ENCODE data around the gene LONP1.
A peak's percentile ranks its signal among the peaks of the same experiment; 100 is the strongest.
"Not testable (repeated sequence)": the region's sequence is repeated elsewhere in the genome, so short reads cannot be mapped to it uniquely, and the experiment has no call there.

LONP1 gene

DNA sequence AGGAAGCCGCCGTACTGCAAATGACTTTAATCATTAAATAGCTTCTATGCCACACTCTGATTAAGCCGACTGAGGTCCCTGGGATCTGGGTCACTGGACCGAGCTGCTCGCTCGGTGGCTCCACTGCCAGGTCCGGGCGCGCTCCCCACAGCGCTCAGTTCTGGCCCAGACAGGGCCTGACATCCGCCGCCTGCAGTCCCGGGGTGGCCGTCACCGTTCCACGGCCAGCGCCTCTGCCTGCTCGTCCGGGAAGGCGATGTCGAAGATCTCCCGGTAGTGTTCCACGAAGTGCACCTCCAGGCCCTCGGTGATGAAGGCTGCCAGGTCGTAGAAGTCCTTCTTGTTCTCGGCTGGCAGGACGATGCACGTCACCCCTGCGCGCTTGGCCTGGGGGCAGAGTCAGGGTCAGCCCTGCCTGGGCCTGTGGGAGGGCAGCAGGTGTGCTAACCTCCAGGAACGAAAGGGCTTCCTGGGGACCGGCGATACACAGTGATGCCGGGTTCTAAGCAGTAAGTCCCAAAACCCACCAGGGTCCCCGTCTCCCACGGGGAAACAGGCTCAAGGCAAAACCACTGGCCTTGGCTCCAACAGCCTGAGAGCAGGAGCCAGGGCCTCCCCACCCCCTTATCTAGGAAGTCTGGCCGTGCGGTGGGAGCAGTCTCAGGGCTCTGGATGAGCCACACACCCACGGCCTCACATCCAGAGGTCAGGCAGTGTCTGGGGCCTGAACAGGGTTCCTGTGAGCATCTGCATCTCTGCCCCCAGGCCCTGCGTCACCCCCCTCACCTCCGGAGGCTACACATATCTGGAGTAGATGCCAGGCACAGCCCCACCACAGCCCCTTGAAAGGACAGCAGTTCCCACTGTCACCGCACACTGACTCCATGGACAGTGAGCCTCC lies 27.9 kb downstream of the LONP1 start:
- no peak for DNase-seq

DNA sequence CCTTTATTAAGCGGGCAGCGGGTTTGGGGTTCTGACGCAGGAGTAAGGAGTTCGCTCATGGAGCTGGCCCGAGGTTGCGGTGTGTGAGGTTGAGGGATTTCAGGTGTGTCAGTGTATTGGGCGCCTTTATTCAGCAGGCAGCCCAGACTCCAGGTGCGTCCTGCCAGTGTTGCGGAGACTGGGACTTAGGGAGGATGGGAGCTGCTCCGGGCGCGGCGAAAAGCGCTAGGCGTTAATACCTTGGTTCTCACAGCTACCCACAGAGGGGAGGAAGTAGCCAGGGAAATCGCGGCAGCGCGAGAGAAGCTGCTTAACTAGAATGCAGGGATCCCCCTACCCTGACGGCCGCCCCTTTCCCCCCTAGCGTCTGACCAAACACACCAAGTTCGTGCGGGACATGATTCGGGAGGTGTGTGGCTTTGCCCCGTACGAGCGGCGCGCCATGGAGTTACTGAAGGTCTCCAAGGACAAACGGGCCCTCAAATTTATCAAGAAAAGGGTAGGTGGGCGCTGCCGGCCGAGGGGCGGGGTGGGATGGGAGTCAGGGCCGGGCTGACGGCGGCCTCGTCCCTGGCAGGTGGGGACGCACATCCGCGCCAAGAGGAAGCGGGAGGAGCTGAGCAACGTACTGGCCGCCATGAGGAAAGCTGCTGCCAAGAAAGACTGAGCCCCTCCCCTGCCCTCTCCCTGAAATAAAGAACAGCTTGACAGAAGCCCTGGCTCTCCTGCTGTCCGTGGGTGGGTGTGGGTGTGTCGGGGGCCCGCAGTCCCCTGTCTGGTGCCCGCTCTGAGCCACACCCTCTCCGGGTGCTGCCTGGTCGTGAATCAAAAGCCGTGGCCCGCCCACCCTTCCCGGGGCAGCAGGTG lies 28.8 kb downstream of the LONP1 start:
- peak; percentile 74 for DNase-seq

DNA sequence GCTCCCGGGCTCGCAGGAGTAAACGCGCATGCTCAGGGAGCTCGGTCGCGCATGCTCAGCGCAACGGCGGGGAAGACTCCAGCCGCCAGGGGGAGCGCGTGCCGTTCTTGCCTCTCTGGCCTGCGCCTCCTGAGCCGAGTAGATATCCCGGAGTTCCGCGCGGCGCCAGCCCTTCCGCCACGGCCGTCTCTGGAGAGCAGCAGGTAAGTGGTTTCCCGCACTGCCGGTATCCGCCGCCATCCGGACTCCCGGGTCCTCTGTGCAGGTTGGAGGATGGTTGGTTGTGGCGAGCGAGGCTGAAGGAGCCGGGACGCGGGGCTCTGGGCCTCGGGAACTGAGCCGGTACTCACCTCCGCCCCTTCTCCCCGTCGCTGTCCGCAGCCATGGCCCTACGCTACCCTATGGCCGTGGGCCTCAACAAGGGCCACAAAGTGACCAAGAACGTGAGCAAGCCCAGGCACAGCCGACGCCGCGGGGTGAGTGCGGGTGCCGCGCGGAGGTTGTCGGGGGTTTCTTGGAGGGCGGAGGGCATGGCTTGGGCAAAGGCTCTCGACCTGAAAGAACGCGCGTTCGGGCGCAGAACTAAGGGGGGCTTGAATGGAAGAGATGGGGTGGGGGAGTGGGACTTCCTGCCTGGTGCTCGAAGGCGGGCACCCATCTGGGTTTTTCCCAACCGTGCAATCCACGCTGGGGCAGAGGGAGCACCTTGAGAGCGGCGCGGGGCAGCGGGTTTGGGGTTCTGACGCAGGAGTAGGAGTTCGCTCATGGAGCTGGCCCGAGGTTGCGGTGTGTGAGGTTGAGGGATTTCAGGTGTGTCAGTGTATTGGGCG lies 29.6 kb downstream of the LONP1 start, which contains the start of gene RPL36:
Gene RPL36, plus strand, starts transcription at position 171 of the 830 bp plus-strand sequence. Its CDS starts 213 bp downstream, at position 384.
- DNase-seq, result peak; percentile 99

DNA sequence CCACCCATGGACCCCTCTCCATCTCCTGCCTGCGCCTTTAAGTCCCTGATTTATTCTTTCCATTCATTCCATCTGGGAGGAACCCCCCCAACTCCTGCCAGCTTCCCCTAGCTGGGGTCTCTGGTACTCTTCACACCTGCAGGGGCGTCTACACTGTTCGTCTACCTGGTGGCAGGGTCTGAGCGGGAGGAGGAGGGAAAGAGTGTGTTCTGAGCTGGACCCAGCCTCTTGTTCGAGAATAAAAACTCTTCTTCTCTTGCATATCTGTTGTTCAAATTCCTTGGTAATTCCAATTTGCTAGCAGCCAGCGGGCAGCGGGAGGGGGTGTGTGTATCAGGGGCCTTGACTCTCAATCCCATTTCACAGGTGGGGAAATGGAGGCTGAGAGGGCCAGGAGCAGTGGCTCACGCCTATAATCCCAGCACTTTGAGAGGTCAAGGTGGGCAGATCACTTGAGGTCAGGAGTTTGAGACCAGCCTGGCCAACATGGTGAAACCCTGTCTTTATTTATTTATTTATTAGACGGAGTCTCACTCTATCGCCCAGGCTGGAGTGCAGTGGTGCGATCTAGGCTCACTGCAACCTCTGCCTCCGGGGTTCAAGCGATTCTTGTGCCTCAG lies 31.6 kb downstream of the LONP1 start:
- DNase-seq, result not testable (repeated sequence)

DNA sequence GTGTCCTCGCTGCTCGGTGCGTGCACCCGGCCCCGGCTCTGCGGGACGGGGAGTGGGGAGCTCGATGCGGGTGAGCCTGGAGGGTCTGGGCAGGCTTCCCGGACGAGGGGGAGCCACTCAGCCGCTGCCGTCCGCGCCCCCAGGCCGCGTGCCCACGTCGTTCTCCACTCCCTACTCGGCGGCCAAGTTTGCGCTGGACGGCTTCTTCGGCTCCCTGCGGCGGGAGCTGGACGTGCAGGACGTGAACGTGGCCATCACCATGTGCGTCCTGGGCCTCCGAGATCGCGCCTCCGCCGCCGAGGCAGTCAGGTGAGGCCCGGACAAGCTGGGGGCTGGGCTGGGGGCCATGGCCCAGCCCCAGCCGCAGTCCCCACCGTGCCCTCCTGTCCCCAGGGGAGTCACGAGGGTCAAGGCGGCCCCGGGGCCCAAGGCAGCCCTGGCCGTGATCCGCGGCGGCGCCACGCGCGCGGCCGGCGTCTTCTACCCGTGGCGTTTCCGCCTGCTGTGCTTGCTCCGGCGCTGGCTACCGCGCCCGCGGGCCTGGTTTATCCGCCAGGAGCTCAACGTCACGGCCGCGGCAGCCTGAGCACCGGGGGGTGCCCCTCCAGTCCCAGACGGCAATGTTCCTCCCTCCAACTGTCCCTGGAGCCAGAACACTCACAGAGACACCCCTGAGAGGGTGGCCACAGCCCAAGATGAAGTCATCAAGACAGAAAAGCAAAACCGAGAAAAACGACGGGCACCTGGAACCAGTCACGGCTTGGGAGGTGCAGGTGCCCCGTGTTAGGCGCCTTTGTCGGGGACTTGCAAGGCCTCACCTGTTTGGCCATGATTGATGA lies 32.4 kb downstream of the LONP1 start:
- no peak for DNase-seq

DNA sequence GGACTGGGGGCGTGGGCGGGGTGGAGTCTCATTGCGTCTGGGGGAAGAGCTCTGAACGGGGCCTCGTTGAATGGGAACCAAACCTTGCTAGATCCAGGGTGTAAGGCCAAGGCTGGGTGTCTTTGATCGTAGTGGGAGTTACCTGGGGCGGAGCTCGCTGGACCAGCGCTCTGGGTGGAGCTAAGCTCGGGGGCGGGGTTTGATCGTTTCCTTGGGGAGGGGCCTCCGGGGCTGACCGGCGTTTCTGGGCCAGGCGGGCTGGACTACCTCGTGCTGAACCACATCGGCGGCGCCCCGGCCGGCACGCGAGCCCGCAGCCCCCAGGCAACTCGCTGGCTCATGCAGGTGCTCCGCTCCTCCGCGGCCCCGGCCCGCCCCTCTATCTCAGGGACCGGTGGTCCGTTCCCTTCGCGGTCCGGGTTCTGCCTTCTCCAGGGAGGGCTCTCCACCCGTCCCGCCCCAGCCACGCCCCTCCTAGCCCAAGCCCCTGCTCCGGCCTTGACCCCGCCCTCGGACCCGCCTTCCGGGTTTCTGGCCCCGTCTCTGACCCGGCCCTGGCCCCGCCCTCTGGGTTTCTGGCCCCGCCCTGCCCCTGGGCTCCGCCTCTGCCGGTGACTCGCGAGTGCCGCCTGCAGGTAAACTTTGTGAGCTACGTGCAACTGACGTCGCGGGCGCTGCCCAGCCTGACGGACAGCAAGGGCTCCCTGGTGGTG lies 33.1 kb downstream of the LONP1 start:
- peak; percentile 99 for DNase-seq

DNA sequence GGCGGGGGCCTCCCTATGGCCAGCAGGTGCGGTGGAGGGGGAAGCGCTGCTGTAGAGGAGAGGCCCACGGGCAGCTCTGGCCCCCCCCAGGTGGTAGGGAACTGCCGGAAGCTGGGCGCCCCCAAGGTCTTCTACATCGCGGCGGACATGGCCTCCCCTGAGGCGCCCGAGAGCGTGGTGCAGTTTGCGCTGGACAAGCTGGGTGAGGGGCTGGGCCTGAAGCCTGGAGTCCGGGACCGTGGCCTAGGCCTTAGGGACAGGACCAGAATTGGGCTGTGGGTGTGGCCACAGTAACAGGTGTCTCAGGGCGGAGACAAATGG lies 33.7 kb downstream of the LONP1 start:
- DNase-seq, result no peak

DNA sequence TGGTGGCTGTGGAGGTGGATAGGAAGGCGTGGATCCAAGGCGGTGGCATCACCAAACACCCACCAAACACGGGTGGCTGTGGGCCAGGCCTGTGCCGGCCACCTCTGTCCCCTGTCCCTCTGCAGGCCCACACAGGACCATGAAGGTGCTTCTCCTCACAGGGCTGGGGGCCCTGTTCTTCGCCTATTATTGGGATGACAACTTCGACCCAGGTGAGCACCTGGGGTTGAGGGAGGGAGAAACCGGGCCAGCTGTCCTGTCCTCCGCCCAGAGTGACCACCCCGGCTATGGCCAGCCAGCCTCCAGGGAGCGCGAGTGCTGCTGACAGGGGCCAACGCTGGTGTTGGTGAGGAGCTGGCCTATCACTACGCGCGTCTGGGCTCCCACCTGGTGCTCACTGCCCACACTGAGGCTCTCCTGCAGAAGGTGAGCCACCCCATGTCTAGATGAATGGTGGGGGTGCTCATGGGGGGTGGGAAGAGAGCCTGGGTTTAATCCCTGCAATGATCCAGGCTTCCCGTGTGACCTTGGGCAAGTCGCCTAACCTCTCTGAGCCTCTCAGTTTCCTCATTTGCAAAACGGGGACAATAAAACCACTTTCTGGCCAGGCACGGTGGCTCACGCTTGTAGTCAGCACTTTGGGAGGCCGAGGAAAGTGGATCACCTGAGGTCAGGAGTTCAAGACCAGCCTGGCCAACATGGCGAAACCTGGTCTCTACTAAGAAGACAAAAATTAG lies 35.1 kb downstream of the LONP1 start:
- DNase-seq, result no peak

DNA sequence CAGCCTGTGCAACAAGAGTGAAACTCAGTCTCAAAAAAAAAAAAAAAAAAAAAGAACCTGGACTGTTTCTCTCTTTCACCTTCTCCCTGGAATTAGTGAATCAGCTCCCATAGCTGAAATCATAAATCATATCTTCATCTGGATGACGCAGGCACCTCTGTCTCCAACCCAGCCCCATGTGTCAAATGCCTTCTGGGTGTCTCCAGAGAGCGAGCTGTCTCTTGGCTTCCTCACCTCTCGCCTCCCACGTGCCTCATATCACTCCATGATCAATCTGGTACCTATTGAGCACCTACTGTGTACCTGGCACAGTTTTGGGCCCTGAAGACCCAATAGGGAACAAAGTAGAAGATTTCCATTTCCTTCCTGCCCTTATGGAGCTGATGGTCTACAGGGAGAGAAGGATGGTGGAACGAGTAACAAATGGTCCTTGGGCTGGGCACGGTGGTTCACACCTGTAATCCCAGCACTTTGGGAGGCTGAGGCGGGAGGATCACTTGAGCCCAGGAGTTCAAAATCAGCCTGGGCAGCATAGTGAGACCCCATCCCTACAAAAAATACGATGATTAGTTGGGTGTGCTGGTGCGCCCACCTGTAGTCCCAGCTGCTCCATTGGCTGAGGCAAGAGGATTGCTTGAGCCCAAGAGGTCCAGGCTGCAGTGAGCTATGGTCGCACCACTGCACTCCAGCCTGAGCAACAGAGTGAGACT lies 36.6 kb downstream of the LONP1 start:
- DNase-seq, result no peak

DNA sequence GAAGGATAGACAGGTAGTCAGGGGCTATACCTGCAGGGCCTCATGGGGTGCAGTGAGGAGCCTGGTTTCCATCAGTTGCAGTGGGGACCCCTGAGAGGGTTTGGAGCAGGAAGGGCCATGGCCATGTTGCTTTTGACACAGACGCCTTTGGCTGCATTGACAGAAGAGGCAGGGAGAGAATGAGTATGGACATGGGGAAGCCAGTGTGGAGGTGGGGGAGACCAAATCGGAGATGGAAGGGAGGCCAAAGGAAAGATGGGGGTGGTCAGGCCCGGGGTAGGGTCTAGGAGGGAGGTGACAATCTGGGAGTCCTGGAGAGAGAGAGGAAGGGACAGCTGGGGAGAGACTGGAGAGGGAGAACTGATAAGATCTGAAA lies 37.9 kb downstream of the LONP1 start:
- no peak for DNase-seq

DNA sequence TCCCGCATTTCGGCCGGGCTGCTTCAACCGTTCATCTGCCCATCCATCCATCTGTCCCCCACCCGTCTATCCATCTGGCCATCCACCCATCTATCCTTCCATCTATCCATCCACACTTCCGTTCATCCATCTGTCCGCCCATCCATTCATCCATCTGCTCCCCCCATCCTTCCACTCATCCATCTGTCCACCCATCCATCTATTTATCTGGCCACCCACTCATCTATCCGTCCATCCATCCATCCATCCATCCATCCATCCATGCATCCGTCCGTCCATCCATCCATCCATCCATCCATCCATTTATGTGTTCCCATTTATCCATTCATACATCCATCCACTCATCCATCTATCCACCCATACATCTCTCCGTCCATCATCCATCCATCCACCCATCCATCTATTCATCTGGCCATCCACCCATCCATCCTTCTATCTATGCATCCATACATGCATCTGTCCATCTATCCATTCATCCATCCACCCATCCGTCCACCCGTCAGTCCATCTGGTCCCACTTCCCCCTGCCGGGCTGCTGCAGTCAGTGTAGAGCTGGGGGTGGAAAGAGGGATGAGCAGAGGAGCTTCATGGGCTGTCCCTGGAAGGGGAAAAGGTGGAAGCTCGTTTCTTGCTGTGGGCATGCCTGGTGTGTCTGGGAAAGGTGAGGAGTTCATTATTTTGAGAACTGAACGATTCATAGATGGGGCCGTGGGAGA lies 38.4 kb downstream of the LONP1 start:
- no peak for DNase-seq

DNA sequence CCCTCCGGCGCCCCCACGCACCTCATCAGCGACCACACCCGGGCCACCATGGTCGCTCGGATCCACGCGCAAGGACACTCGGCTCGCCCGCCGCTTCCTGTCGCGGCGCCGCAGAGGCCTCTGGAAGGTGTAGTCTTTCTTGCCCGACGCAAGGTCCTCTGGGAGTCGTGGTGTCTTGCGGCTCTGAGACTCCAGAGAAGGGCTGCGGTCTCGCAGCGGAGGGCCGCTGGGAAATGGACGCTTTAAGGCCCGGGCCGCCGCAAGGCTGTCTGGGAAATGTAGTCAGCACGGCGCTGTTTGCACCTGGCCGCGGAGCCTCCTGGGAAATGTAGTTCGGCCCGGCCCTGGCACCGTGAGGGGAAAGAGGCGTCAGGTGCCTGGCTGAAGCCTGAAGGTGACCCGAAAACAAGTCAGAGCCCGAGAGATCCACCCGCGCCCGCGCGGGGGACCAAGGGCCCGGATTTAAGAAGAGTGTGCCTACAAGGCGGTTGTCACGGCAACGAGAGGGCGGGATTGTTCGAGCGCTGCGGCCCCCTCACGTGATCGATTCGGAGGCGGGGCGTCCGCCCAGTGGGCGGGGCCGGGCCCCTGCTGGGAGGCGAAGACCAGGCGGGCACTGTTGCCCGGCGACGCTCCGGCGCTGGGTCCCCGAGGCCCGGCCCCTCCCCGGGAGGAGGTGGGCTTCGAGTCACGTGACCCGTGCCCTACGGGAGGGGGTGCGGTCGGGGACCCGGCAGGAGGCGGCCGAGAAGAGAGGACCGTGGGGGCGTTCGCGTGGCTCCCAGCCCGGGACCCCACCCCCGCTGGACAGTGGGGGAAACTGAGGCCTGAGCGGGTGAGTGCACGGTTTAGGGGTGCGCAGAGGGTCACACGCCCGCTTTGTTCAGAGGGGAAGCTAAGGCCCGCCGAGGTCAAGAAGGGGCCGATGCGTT lies 39.2 kb downstream of the LONP1 start, which contains the start of the genes HSD11B1L and MICOS13:
Gene HSD11B1L, plus strand, starts transcription at position 591 of the 932 bp plus-strand sequence. CDS start 3,806 bp downstream, outside the sequence.
Gene MICOS13, minus strand, starts transcription at position 80 of the 932 bp plus-strand sequence. Its CDS starts 30 bp downstream, at position 50.
- DNase-seq, result peak; percentile 98

DNA sequence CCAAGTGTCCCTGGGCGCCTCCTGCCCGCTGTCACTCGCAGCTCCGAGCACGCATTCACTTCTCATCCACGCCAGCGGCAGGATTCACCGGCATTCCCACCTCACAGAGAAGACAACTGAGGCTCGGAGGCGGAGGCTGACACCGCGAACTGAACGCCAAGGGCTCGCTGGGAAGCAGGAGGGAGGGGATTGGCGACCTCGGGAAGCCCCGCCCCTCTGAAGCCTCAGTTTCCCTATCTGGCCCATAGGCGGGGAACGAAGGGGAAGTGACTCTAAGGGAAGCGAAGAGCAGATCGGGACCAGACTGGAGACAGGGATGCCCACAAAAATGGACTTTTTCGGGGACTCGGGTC lies 39.9 kb downstream of the LONP1 start:
- DNase-seq, result no peak

DNA sequence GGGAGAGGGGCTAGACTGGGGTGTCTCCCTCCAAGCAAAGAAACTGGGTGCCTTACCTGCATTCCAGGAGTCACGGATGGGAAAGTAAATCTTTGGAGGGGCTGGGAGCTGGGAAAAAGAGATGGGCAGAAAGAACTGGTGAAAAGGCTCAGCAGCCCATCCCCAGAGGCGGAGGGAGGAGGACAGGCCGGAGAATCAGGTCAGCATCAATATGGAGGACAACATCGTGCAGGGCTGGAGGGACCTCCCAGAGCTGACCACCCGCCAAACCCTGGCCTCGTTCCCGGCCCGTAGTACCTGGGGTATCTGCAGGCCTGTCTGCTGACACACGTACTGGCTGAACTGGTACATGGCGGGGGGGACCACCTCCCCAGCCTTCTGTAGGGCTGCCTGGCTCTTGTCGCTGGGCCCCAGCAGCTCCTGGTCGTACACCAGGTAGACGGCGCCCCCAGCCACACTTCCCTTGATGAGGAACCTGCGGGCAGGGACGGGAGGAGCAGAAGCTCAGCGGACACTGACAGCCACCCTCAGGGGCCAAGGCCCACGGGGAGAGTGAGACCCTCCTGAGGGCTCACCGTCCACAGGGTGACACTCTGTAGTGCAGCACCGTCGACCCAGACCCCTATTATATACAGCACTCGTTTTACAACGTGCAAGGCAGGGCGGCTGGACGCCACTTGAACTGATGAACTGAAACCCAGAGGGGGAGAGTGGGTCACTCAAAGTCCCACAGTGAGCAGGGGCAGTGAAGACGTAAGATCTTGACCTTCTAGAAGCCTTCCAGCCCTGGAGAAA lies 40.5 kb downstream of the LONP1 start:
- DNase-seq, result no peak

DNA sequence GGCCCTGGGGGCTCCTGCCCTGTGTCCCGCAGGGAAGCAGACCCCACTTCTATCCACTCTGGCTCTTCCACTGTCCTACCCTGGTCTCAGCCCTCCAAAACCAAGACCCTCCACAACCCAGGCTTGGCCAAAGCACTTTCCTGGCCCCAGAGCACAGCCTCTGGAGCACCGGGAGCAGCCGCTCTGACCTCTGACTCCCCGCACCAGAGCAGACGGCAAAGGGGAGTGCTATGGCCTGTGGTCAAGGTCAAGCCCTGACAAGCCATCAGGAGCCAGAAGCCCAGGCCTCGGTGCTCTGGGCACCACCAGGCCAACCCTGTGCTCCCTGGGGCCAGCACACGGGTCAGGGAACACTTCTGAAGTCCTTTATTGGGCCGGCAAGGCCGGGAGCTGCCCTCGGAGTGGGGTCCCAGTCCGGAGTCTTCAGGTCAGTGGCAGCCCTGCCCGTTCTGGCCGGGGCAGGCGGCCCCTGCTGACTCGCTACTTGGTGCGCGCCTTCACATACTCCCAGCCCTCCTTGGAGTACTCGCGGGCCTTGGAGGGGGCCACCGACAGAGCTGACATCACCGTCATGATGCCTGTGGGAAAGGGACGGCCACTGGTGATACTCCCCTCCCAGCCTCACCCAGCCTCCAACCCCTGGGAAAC lies 41.8 kb downstream of the LONP1 start:
- no peak for DNase-seq

DNA sequence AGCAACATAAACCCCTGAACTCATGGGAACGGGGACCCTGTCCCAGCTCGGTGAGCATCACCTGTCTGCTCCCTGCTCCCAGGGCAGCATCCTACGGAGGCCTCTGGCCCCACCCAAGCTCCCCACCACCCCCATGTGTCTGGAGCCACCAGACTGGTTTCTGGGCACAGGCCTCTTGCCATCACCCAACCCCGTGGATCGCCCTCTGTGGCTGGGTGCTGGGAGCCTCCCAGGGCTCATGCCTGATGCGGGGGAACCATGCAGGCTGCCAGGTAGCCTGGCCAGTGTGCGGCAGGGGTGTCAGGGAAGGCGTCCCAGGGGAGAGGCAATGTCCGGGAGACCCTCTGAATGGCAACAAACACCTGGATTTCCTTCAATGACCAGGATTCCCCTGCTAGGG lies 42.4 kb downstream of the LONP1 start:
- no peak for DNase-seq

Measured in stimulated activated CD4-positive, alpha-beta T cell treated with anti-CD3 and anti-CD28 coated beads, Interleukin-4, amount 100 ng/mL, for 1 hour (primary cell).